GM19324 (cell line): Measurements from ENCODE around the gene DNAJC1.
"Not testable (repeated sequence)": the region's sequence is repeated elsewhere in the genome, so short reads cannot be mapped to it uniquely, and the experiment has no call there.

ENCODE experiments used
- ATAC-seq: cut with Tn5 transposase; IDR thresholded peaks from one replicate; pipeline ENCODE4 v1.9.1; 2021; ENCODE audit warnings: mild to moderate bottlenecking, moderate library complexity; ENCODE audit not compliant: unreplicated experiment, low FRiP score

DNAJC1 gene

GRCh38 chr10:21834574-21834973 lies 169.0 kb downstream of the DNAJC1 start:
- not testable (repeated sequence) for ATAC-seq

- ATAC-seq: no peak
Observed at GRCh38 chr10:21832821-21833130, 170.8 kb downstream of the DNAJC1 start.

GRCh38 chr10:21831986-21832820 lies 171.3 kb downstream of the DNAJC1 start:
- no peak for ATAC-seq

GRCh38 chr10:21830037-21830436 lies 173.5 kb downstream of the DNAJC1 start:
- ATAC-seq: no peak

- ATAC-seq: no peak
Observed at GRCh38 chr10:21827308-21827707, 176.2 kb downstream of the DNAJC1 start.

- ATAC-seq: no peak
Observed at GRCh38 chr10:21826725-21827124, 176.8 kb downstream of the DNAJC1 start.

GRCh38 chr10:21825345-21825744 lies 178.2 kb downstream of the DNAJC1 start:
- no peak for ATAC-seq

- ATAC-seq: no peak
Observed at GRCh38 chr10:21824409-21824808, 179.1 kb downstream of the DNAJC1 start.

- ATAC-seq: no peak
Observed at GRCh38 chr10:21823617-21824016, 179.9 kb downstream of the DNAJC1 start.

GRCh38 chr10:21822273-21822672 lies 181.3 kb downstream of the DNAJC1 start:
- not testable (repeated sequence) for ATAC-seq

- ATAC-seq: no peak
Observed at GRCh38 chr10:21820952-21821351, 182.6 kb downstream of the DNAJC1 start.

- ATAC-seq: not testable (repeated sequence)
Observed at GRCh38 chr10:21818416-21818815, 185.1 kb downstream of the DNAJC1 start.

GRCh38 chr10:21814866-21815265 lies 188.7 kb downstream of the DNAJC1 start:
- no peak for ATAC-seq

- ATAC-seq: no peak
Observed at GRCh38 chr10:21813946-21814345, 189.6 kb downstream of the DNAJC1 start.

GRCh38 chr10:21811245-21811585 lies 192.3 kb downstream of the DNAJC1 start:
- ATAC-seq: no peak

GRCh38 chr10:21810582-21811244 lies 192.8 kb downstream of the DNAJC1 start:
- no peak for ATAC-seq

- ATAC-seq: no peak
Observed at GRCh38 chr10:21808550-21808949, 195.0 kb downstream of the DNAJC1 start.

GRCh38 chr10:21807180-21807579 lies 196.3 kb downstream of the DNAJC1 start:
- no peak for ATAC-seq

- ATAC-seq: no peak
Observed at GRCh38 chr10:21803374-21803773, 200.2 kb downstream of the DNAJC1 start.

GRCh38 chr10:21801609-21802008 lies 201.9 kb downstream of the DNAJC1 start:
- ATAC-seq: no peak

- ATAC-seq: no peak
Observed at GRCh38 chr10:21797984-21798765, 205.4 kb downstream of the DNAJC1 start.
